T-helper 2 cell treated with Interferon-gamma antibody and Interleukin-4, amounts not matched to agents 100 ng/mL and 5 ng/mL, for 36 hours (primary cell): ENCODE measurements around the gene KRTAP24-1. TPM values are rescaled to one million over a fixed set of nuclear protein-coding genes. Genes with fewer than 3 reads are reported as not detected.

Source experiments
- intact Hi-C: fragments of 100-400 bp; cut with micrococcal nuclease; formaldehyde crosslinking; loops from one replicate; pipeline ENCODE4 v1.15.1; 2023
- total RNA-seq: library from RNA; stranded (reverse); gene quantifications from 2 replicates; pipeline ENCODE4 v1.2.3, GENCODE V29; 2022

The KRTAP24-1 gene, protein sequence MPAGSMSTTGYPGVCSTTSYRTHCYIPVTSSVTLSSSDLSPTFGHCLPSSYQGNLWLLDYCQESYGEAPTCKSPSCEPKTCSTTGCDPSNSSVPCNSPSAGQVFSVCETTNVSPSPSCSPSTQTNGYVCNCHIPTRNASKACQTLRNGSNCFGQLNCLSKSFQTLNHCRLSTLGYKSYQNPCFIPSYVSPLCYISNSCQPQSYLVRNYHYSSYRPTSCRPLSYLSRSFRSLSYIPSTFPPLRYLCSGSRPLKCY
- not detected in 2 replicates for total RNA-seq

DNA sequence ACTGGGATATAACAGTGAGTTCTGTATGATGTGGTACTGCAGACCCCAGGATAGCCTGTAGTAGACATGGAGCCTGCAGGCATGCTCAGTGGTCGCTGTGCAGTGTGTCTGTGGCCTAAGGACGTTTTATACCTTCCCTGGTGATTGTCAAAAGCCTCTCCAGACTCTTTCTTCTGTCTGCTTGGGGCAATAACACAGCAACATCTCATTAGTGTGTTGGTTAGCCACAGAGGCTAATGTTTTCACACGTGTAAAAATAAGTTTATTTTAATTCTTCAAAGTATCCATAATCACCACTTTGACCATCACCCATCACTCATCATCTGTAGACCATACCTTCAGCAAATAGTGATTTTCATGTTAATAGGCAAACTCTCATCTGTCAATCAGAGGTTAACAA is at the start of gene KRTAP24-1:
Gene KRTAP24-1, minus strand, starts transcription at position 101 of the 400 bp plus-strand sequence. Its CDS starts 18 bp downstream, at position 83.
- intact Hi-C loops, result no loop called here

DNA sequence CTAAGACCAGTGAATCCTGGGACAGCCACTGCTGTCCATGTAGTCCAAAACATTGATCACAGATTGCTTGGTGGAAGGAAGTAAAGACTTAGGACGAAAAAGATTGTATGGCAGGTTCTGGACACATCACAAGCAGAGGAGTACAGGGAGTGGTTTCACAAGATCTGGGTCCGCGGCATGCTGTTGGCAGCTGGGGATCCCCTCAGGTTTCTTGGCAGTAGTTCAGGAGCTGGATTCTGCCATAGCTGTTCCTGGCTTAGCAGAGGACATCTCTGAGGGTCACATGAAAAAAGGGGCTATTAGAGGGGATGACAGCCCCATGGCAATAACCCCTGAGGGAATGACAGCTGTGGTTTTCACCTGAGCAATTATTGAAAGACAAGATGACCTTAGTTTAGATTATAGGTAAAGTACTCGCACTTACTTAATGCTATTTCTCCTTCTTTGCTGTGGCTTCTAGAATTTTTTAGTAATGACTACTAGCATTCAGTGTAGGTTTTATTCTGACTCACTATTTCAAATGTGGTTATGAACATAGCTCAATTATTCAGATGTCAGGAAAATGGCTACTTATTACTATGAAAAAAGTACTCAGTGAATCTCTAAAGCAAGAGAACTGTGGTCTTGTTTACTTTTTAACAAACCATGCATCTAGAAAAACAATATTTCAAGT is 46.6 kb upstream of the KRTAP24-1 start:
- intact Hi-C loops, result no loop called here

DNA sequence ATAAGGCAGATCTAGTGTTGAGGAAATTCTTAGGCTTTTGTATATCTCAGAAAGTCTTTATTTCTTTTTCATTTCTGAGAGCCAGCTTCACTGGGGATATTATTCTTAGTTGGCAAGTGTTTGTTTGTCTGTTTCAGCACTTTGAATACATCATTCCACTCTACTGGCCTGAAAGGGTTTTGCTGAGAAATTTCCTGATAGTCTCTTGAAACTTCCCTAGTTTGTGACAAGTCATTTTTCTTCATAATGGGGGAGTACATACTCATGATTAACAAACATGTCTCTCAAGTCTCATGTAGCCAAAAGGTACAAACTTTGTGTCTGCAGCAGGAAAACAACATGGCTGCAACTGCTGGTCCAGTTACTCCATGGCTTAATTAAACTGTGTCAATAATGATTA is 43.6 kb upstream of the KRTAP24-1 start:
- intact Hi-C loops, result no loop called here

DNA sequence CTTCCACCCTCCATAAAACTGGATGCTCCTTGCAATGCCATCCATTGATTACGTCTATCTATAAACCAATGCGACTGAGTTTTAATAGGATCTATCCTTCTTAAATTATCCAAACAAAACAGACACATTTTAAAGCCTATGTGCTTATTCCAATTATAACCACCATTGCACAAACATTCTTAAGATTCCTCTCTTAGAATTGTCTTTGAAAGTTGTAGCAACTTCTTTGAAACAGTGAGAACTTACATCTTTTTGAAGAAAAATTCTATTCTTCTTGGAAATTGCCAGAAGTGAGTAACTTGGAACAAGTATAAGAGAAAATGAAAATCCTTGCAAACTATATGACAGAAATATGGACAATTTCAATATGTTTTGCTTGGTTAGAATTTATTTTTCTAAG is 37.5 kb upstream of the KRTAP24-1 start, which contains the start of gene KRTAP26-1:
Gene KRTAP26-1, minus strand, starts transcription at position 101 of the 400 bp plus-strand sequence. CDS start 280 bp downstream, outside the sequence.
- intact Hi-C loops, result no loop called here

DNA sequence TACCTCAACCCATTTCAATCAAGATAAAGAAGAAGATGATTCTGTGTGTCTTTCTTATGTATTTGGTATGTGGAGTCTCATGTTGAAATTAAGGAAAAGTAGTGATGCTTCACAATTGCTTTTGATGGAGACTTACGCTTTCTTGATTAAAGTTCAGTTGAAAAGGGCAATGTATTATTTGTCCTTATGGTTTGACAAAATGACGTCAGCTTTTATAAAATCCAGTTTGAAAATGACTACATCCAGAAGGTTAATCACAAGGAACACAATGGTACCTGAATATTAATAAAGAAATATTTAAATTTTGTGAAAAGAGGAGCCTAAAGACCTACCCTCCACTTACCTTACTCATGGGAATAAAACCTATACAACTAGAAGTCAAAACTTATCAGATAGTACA is 33.0 kb upstream of the KRTAP24-1 start:
- intact Hi-C loops, result no loop called here

DNA sequence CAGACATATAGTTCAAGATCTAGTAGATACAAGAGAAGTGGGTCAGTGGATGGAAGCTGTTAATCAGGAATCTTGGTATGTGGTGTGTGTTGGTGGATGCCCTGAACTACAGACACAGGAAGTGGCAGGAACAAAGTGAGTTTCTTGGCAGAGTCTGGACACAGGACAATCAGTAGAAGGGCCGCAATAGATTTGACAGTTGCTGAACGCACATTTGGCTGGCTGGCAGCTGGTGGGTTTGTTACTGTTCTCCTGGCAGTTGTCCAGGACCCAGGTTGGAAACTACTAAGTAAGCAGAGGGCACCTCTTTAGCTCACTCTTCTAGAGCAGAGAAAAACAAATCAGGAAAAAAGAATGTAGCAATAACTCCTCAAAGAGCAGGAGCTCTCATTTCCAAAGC is 24.1 kb upstream of the KRTAP24-1 start:
- intact Hi-C loops, result no loop called here

DNA sequence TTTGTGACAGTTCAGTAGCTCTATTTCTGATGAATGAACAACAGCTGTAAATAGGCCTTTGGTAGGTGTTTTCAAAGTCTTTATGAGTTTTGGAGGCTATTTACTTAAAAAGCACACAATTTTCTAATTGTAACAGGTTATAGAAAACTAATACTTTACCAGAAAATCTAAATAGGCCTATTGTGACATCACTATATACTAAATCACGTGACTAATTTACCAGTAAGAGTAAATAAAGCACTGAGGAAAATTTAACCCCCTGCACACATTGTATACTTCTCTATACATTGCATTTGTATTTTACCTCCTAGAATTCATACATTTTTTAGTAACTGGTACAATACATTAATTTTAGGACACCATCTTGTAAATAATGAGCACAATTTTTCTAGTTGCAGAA is 22.4 kb upstream of the KRTAP24-1 start:
- intact Hi-C loops, result no loop called here

DNA sequence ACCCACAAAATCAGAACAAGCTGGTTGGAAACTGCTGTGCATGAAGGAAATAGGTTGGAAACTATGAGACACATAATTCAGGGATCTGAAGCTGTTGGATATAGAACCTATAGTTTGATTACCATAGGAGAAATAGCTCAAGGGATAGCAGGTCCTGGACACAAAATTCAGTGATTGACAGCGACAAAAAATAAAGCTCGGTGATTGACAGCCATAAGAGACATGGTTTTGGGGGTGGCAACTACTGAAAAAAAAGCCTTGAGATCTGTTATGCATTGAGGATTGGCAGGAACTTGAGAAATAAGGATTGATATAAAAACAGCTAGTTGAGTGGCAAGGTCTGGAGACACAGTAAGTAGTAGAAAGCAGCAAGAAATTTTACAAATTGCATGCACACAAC is 6.5 kb upstream of the KRTAP24-1 start, which contains the start of gene KRTAP25-1:
Gene KRTAP25-1, minus strand, starts transcription at position 300 of the 400 bp plus-strand sequence. Its CDS starts 24 bp downstream, at position 276.
- intact Hi-C loops, result no loop called here

DNA sequence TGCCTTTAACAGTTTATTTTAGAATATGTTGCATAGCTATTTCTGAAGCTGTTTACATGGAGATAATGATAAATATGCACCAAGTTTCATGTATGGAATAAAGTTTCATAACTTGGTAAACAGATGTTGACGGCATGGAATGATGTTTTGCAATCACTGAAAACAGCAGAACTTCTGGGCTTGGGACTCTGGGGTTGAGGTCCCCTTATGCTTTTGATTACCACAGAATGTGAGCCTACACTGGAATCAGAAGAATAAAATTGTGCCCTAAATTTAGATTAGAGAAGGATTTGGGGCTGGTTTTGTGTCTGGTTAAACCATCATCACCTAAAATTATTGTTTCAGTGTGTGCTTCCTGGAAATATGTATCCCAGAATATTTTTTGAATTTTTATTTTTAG is 11.1 kb downstream of the KRTAP24-1 start:
- intact Hi-C loops, result no loop called here

DNA sequence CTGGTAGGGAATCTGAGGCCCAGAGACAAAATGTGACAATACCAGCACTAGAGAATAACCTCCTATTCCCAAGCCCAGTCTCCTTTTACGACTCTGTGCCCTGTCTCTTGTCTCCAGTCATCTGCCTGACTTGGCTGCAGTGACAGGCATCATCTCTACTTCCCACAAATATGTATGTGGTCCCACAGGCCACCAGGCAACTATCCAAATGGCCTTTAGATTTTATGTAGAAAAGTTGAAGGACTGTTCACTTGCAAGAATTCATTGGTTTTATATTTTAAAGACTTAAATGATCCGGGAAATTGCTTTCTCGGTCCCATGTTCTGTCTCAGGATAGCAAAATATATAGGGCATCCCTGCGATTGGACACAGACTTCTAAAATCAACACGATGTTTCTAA is 11.6 kb downstream of the KRTAP24-1 start:
- intact Hi-C loops, result no loop called here

DNA sequence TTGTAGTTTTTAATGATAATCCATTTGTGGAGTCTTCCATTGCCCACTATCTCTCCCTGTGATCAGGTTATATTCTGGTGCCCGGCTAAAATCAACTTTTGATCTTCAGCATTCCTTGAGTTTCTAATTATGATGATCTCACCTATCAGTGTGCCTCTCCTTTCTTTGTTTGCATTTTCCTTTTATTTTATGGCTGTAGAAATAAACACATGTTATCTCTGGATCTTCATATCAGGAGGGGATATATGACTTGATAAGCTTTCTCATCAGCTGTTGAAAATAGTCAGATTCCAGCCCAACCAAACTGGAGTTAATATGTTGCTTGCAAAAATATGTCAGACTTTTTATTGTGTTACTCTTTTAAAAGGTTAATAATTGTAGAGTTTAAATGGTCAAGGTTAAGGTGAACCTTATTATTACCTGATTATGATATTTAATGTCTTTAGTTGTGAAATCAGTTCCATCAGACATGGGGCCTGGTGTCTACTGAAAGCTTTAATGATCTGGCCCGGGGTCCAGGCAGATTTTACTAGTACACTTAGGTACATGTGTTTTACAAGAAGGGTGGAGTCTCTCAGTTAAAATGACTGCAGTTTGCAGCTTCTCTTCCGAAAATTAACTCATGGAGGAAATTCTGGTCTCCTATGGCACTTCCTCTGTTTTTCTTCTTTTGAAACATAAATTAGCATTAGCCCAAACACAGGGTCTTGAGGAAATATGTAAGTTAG is 12.8 kb downstream of the KRTAP24-1 start:
- intact Hi-C loops, result no loop called here

DNA sequence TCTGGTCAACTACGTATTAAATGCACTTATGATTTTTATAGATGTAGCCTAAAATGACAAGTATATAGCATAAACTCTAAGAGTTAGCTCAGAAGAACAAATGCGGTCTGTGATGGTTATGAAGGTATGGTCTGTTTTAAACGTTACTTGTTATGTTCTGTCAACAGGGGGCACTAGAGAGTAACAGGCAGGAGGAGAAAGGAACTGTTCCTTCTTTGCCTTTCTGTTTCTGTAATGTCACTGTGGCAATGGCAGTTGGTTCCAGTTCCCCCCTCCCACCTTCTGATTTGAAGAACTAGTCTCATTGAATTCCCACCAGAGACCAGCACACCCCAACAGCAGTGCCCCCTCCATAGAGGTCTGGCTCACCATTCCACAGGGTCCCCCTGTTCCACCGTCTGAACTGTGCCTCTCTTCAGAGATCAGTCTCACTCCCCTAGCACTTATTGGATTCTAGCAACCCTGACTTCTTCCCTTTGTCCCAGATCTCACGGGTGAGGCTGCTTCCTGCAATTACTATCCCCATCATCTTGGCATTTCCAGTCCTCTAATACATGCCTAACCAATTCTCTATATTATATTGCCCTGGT is 14.0 kb downstream of the KRTAP24-1 start:
- intact Hi-C loops, result no loop called here

DNA sequence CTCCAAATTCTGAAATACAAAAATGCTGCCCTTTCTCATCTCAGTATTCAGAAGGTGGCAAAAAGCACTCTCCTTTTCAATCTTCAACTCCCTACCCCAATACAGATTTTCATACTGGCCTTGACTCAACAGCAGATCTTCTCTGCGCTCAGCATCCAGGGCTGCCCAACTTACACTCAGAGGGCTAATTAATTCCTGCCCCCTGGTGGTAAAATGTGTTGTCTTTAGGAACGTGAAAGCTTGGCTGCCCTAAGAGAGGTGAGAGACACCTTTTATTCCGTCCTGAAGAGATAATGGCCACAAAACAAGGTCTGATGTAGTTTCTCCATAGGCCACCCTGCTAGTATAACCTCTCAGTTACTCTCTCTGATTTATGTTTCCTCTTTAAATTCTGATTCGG is 25.0 kb downstream of the KRTAP24-1 start:
- intact Hi-C loops, result no loop called here

DNA sequence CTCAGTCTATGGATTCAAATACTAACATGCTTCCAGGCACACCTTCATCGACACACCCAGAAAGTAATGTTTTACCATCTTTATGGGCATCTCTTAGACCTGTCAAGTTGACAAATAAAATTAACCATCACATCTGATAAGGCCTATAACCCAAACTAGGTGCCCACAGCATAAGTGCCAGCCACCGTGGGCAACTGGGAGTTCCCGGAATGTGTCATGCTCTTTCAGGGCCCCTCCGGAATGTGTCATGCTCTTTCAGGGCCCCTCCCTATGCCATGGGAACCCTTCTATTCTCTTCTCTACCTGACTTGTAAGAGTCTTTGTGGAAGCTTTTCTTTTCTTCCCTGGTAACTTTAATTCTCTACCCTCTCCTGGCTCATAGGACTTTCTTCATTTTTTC is 26.6 kb downstream of the KRTAP24-1 start:
- intact Hi-C loops, result no loop called here

DNA sequence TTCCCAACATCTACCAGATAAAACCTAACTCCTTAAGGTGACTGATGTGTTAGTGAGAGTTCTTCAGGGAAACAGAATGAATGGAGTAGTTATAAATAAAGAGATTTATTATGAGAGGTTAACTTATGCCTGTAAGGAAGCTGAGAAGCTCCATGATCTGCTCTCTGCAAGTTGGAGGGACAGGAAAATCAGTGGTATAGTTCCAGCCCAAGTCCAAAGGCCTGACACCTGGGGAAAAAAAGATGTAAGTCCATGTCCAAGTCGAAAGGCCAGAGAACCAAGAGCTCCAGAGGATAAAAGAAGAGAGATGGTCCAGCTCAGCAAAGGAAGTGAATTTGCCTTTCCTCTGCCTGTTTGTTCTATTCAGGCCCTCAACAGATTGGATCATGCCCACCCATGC is 27.1 kb downstream of the KRTAP24-1 start:
- intact Hi-C loops, result no loop called here

DNA sequence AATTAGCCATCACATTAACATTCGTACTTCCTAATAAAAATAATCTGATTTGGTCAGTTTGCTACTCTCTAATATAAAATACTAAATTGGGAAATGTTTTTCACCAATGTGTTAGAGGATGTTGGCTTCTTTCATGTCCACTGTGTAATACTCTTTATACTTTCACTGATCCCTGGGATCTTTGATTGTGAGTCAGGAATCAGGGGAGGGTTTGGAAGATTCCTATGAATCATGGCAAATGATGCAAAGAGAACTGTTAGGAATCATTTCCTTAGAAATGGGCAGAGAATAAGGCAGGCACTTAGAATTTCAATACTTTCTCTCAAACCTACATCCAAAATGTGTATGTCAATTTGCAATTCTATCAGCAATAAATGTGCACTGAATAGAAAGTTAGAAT is 31.0 kb downstream of the KRTAP24-1 start:
- intact Hi-C loops, result no loop called here

DNA sequence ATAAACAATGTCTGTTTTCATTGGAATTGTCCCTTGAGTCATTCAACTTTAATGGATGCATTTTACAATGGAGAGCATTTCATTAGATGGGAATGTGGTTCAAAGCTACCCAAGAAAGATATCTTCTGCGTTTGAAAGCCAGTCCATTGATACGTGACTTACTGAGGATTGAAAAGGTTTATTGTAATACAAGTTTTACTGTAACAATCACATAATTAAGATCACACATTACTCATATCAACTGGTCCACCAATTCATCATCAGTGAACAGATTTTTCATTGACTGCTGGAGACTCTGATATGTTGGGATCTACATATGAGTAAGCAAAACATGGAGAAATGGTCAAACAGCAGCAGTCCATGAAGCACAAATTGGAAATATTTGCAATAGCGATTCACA is 32.8 kb downstream of the KRTAP24-1 start:
- intact Hi-C loops, result no loop called here

DNA sequence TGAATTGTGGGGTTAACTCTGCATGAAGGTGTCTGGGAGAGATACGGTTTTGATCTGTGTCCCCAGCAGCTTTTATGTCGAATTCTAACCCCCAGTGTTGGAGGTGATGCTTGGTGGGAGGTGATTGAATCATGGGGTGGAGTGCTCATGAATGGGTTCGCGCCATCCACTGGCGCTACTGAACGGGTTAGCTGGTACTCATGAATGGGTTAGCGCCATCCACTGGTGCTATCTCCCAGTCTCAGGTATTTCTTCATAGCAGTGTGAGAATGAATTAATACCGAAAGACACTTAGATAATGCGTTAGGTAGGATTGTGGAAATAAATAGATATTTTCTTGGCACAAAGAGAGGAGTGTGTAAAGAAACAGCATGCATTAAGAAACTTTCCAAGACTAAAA is 33.9 kb downstream of the KRTAP24-1 start:
- intact Hi-C loops, result no loop called here

DNA sequence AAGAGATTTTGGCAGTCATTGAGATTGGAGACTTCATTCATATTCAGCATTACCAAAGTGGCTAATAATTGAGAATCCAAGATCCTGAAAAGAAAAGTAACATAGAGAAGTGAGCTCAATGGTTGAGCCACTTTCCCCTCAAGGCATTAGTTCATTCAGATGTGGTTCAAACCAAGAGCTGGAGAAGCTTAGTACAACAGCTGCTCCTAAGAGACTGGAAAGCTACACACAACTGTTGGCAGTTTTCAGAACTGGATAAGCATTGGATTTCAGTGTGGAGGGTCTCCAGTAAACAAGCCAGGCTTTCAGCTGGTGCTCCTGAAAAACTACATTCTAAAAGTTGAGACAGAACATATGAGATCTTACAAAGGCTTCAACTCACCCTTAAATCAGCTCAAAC is 37.7 kb downstream of the KRTAP24-1 start:
- intact Hi-C loops, result no loop called here

DNA sequence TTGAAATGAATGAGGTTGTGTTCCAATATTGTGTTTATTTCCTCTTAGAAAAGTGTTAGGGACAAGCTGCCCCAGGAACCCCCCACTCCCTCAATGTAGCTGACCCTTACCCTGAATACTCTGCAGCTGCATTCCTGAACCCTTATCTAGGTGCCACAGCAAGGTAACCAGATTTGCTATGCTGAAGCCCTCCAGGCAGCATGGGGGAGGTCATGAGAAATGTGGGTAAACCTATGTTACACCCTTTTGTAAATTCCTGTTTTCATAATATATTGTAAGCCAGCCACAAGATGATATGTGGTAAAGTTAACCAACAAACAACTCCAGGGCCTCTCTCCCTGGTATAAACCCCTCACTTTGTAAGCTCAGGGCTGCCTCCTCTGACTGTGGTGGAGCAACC is 39.1 kb downstream of the KRTAP24-1 start:
- intact Hi-C loops, result no loop called here

DNA sequence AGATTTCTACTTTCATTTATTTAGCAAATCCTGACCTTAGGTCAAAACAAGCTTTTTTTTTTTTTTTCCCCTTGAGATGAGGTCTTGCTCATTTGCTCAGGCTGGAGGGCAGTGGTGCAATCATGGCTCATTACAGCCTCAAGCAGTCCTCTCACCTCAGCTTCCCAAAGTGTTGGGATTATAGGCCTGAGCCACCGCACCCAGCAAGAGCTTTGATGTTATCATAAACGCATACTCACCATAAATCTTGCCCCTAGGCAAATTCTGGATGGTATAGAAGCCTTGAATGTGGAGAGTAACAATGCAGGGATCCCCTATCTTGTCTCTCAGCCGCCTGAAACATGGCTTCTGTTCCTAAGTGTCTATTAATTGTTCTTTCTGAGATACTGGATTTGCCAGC is 42.1 kb downstream of the KRTAP24-1 start:
- intact Hi-C loops, result no loop called here

DNA sequence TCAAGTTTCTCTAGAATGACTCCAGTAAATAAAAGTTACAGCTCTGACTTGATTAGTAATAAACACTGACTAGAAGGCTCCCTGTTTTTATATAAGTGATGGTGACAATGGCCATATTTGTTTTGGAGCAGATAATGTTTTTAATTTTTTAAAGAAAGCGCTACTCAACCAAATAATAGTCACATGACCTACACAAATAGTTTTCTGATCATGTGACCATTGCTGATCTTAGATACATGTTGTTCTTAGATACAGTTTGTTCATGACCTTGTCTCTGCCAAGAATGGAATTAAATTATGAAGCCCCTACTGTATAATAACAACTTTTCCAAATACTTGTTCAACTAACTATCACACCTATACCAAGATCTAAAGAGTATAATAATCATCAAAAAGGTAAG is 44.6 kb downstream of the KRTAP24-1 start:
- intact Hi-C loops, result no loop called here
